Head of caudate nucleus (tissue), 42 donors: ENCODE data around the gene KRTAP17-1.
"Not testable (repeated sequence)": the region's sequence is repeated elsewhere in the genome, so short reads cannot be mapped to it uniquely, and the experiment has no call there.

Experiments
- DNase-seq, 42 donors: peaks; one replicate each; pipeline versions ENCODE4 v3.0.0 to v3.0.0-alpha.2; 2020 to 2021; ENCODE audit warnings: mixed read lengths in 7 of 42
- intact Hi-C: fragments of 100-400 bp; cut with DNase I; formaldehyde crosslinking; loops from one replicate; pipeline ENCODE4 v1.15.0; 2022

KRTAP17-1 gene, protein sequence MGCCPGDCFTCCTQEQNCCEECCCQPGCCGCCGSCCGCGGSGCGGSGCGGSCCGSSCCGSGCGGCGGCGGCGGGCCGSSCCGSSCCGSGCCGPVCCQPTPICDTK

DNA sequence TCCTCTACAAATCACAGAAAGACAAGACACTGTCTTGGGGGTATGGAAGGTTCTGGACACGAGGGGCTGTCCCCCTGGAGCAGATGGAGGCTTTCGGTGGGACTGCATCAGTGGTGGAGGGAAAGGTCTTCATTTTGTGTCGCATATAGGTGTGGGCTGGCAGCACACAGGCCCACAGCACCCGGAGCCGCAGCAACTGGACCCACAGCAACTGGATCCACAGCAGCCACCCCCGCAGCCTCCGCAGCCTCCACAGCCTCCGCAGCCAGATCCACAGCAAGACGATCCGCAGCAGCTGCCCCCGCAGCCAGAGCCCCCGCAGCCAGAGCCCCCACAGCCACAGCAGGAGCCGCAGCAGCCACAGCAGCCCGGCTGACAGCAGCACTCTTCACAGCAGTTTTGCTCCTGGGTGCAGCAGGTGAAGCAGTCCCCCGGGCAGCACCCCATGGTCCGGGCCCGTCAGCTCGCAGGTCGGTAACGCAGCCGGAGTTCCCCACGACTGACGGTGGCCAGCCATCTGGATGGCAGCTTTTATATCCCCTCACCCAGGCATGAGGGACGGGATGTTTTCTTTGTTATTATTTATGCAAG lies at the start of gene KRTAP17-1:
Gene KRTAP17-1 (minus strand): TSS at position 507 of the 591 bp plus-strand sequence. CDS start 60 bp downstream, at position 447.
- intact Hi-C loops = no loop called here
- DNase-seq = peak in 1 of 42 donors; percentile 18

- no peak for DNase-seq
- intact Hi-C loops = no loop called here
Measured at GRCh38 chr17:41363881-41364280, 48.4 kb upstream of the KRTAP17-1 start.

DNA sequence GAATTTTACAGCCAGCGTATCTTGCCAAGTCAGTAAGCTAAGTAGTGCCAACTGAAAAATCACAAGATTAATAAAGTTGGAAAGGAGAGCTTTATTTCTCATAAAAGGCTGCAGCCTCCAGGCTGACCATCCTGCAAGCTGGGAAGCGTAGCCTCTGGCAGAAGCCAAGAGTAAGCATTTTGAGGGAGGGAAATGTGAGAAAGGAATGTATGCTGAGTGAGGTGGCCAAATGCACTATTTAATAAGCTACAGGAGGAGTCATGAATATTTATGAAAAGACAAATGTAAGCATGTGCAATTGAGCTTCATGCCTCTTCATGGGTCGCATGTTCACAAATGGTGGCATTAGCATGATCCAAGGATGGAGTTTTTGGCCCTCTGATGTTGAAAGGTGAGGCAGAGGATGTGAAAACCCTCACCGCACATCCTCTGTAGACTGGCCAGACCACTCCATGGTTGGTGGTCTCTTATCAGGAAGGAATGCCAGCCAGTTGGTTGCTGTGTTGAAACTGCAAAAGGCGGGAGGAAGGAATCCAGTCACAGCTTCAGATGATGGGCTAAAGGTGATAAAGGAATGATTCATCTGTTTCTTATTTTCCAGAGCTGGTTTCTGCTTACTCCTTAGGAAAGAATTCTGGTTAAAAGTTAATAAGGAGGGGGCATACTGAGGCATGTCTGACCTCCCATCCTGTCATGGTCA lies 44.9 kb upstream of the KRTAP17-1 start:
- peak in 1 of 42 donors; percentile 3 for DNase-seq
- intact Hi-C loops = no loop called here

DNA sequence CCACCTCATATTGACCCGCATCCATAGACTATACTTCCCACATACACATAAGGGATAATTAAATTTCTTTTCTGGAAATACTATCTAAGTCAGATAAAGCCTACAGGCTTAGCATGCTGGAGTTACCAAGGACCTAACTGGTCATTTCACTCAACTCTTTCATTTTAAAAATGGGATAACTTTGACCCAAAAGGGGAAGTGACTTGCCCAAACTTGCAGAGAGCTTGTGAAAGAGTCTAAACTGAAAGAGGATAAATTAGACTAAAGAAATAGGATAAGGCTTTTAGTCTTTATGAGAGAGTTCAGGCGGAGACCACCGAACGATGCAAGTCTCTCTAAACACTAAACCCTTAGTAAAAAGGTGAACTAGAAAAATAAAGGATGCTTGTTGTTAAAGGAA lies 39.0 kb upstream of the KRTAP17-1 start:
- no peak for DNase-seq
- intact Hi-C loops = no loop called here

- no peak for DNase-seq
- intact Hi-C loops = no loop called here
Measured at GRCh38 chr17:41352597-41353366, 37.3 kb upstream of the KRTAP17-1 start.

DNA sequence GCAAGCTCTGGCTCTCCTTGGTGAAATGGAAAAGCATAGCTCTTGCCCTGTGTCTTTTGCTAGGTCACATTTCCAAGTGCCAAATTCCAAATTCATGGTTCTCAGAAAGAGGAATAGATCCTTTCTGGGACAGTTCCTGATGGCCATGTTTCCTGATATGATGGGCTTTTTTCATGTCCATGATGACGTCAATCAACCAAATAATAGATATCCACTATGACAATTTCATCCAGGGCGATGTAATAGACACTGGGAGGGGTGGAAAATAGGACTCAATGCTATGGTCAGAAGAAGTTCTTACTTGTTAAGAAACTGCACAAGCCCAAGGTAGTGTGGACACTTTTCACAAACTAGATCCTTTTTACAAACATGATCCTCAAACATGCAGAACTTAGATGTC lies 35.7 kb upstream of the KRTAP17-1 start:
- no peak for DNase-seq
- intact Hi-C loops = no loop called here

- peak in 1 of 42 donors; percentile 1 for DNase-seq
- intact Hi-C loops = not testable (repeated sequence)
Measured at GRCh38 chr17:41350381-41350878, 34.9 kb upstream of the KRTAP17-1 start, which contains the start of gene KRT33A. Gene KRT33A, minus strand, starts transcription at chr17:41350828. Its CDS starts 61 bp downstream, at chr17:41350767.

- peak in 2 of 42 donors; percentile 18 to 22 for DNase-seq
- intact Hi-C loops = no loop called here
Measured at GRCh38 chr17:41347869-41348760, 32.6 kb upstream of the KRTAP17-1 start.

DNA sequence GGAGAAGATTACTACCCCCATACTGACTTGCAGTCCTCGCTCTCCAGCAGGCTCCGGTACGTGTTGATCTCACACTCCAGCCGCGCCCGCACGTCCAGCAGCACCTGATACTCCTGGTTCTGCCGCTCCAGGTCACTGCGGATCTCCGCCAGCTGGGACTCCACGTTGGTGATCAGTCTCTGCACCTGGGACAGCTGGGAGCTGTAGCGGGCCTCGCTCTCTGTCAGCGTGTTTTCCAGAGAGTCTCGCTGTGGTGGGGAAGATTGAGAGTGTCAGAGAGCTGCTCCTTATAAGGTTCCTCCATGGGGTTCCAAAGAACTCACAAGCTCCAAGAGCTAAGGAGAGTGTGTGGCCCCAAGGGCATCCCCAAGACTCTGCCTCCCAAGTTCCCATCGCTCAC lies 30.9 kb upstream of the KRTAP17-1 start:
- peak in 1 of 42 donors; percentile 10 for DNase-seq
- intact Hi-C loops = not testable (repeated sequence)

- intact Hi-C loops = no loop called here
- DNase-seq = peak in 2 of 42 donors; percentile 12 to 13
Measured at GRCh38 chr17:41345992-41346391, 30.5 kb upstream of the KRTAP17-1 start.

- DNase-seq = no peak
- intact Hi-C loops = no loop called here
Measured at GRCh38 chr17:41343029-41343428, 27.5 kb upstream of the KRTAP17-1 start.

DNA sequence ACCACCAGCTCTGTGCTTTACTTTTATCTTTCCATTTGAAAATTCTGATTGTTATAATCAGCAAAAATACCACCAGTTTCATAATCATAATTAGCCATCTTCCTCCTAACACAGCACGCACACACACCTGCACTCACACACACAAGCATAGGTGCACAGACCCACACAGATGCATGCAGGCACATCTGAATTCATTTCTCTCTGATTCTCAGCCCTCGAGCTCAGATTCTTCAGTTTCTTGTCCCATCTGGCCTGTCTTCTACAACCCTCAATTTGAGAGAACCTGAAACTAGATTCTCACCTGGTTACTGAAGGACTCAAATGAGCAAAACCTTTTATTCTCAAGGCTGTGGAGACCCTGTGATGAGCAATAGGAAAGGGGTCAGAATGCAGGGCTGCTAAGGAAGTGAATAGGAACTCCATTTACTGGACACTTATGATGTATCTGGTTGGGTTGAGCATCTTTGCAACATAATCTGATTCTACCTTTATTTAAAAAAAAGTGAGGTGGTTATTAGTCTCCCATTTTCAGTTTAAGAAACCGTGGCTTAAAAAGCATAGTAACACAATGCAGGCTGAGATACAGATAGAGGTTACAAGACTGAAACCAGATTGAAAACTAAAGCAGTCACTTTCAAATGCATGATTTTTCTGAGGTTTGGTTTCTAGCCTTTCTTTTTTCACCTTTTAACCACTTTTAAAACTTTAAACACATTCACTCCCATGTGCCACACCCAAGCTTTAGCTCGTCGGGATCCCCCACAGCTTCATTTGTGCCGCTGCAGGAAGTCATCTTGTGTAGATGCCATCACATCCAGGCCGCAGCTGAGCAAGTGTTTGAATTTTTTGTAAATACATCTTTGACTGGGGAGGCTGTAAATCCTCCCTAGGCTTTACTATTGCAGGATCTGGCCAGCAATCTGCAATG lies 25.7 kb upstream of the KRTAP17-1 start:
- peak in 1 of 42 donors; percentile 25 for DNase-seq
- intact Hi-C loops = no loop called here

DNA sequence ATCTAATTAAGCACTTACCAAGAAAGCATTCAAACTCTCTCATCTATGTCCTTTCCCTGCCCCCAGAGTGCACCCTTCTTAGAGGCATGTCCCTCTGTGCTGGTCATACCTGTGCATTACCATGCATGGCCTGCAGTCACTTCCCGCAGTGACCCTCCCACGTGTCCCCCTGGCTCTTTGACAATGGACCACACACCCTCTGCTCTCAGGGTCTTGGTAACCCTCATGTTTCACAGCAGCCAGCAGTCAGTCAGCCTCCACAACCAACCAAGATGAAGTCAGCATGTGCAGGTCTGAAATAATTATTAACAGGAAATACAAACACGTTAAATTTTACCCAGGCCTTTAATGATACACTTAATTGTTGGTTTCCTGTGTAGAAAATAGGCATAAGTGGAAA lies 25.0 kb upstream of the KRTAP17-1 start:
- intact Hi-C loops = no loop called here

DNA sequence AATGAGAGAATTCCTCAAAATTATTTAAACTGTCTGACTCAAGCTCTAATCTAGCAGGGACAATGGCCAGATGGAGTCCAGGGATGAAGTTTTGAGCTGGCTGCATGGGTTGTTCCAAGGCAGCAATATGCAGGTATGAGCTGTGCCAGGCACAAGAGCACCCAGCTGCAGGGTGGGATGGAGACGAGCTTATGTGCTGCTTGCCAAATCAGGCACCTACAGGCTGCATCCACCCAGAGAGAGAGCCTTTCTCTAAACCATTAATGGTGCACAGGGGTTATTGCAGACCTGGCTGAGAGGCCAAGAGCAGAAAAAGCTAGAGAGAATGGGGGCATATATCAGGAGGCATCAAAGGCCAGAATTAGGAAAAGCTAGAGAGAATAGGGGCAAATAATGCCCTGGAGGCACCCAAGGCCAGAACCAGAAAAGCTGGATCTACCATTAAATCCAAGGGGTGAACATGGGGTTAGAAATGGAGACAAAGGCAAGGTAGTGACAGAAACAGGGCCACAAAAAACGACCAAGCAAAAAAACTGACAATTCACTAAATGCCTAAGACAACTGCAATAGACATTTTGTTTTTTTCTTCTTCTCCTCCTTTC lies 24.2 kb upstream of the KRTAP17-1 start:
- DNase-seq = peak in 1 of 42 donors; percentile 33
- intact Hi-C loops = no loop called here

More for the DNA sequence above, 25.0 kb upstream of the KRTAP17-1 start:
- no peak for DNase-seq

DNA sequence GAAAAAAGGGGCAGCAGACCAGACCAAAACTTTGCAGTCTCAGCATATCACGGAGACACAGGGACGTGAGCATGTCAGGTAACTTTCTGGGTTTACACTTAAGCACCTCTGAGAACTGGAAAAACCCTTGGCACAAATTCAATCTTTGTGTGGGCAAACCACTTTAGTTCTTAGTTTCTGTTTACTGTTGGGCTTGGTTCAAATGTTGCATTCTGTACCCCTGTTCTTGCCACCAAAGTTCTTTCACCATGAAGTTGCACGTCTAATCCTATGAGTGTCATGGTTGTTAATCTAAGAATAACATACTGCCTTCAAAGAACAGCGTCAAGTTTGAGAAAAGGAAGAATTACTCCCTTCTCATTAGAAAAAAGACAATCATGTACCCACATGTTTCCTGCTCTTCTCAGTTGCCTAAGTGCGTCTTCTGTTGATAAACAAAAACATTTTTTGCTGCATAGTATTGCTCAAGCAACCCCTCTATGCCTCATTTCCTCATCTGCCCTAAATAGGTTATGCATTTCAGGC lies 23.5 kb upstream of the KRTAP17-1 start:
- no peak for DNase-seq
- intact Hi-C loops = no loop called here

- intact Hi-C loops = no loop called here
- DNase-seq = peak in 1 of 42 donors; percentile 21
Measured at GRCh38 chr17:41335747-41336146, 20.2 kb upstream of the KRTAP17-1 start.
